ENCODE results near the gene GJD3.
"Not testable (repeated sequence)": the region's sequence is repeated elsewhere in the genome, so short reads cannot be mapped to it uniquely, and the experiment has no call there.

GRCh38 chr17:40367728-40368127 is 3.2 kb upstream of the GJD3 start:
- TF ChIP-seq CTCF, POLR2A (IDR thresholded peaks at IDR 0.05): not testable (repeated sequence)
